ENCODE results near the gene AK8. TPM values are rescaled to one million over a fixed set of nuclear protein-coding genes. Genes with fewer than 3 reads are reported as not detected.

AK8 gene
- total and polyA plus RNA-seq, 2 of the 4 experiments (the other 2 are of a cell fraction): under 0.01 to 0.09 TPM

DNA sequence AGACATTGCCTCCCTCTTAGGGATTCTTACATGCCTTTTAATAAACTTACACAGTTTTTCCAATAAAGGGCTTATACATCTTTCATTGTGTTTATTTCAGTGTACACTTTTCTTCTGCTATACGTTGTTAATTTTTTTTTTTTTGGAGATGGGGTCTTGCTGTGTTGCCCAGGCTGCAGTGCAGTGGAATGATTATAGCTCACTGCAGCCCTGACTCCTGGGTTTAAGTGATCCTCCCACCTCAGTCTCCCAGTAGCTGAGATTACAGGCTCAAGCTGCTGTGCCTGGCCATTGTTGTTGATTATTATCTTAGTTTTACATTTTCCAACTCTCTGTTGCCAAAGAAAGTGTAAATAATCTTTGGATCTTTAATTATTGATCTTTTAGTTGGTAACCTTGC lies 118.0 kb downstream of the AK8 start:
- no peaks in the 10 kb centered on the region for H3K36me3 ChIP-seq (ENCODE audit: control insufficient read depth, insufficient read depth, low read length)
- peaks cover 45% of the 10 kb centered on the region for H3K27me3 ChIP-seq (ENCODE audit: control insufficient read depth, insufficient read depth, low read length)
- no peak overlapping the region for H2BK5ac ChIP-seq (ENCODE audit: low read depth, low read length, poor library complexity, severe bottlenecking)
- no peaks in the 10 kb centered on the region for H3K4me1 ChIP-seq (ENCODE audit: control insufficient read depth, insufficient read depth, low read length)
- H2AK9ac ChIP-seq (replicated peaks; ENCODE audit: low read depth, low read length, poor library complexity): no peak overlapping the region
- no peak overlapping the region for H3K4me3 ChIP-seq (ENCODE audit: insufficient read depth, low read depth, low read length)
- no peak overlapping the region for H2BK20ac ChIP-seq (ENCODE audit: low read depth, low read length)
- ChIA-PET CTCF (no interaction called here), POLR2A (ENCODE audit: unreplicated experiment) (no interaction called here)
- H3K14ac ChIP-seq (replicated peaks; ENCODE audit: low read depth, low read length): no peak overlapping the region
- no peak for DNase-seq
- no peak overlapping the region for H2BK15ac ChIP-seq (ENCODE audit: low read depth, low read length)
- H2BK120ac ChIP-seq (ENCODE audit: low read depth, low read length): no peak overlapping the region
- H3K9me1 ChIP-seq (ENCODE audit: insufficient read depth, low read length): no peaks in the 10 kb centered on the region
- no peak overlapping the region for H3K4me2 ChIP-seq (ENCODE audit: low read depth, low read length)
- no peak for ATAC-seq (ENCODE audit: low read depth)
- BruUV-seq (replicated peaks): no TSS peak
- no peaks in the 10 kb centered on the region for H3K79me1 ChIP-seq (ENCODE audit: low read depth in 1 of 2, low read length in 2 of 2)
- no peak overlapping the region for H4K8ac ChIP-seq (ENCODE audit: low read depth in 2 of 2, low read length in 2 of 2)
- in situ Hi-C loops (cut with MboI; ENCODE audit: low sequenced_read_pairs): no loop called here
- intact Hi-C loops (cut with micrococcal nuclease): loop anchor here (10.0 kb wide), 1 partner anchor 85 kb away; the partner anchor contains the start of gene GTF3C4
- WGBS, 2 experiments (ENCODE audit: extremely low coverage in 2 of 2, insufficient read length in 1 of 2): no CpG with 5 or more reads among the region's 1 CpG
- no peak overlapping the region for H3K9ac ChIP-seq (ENCODE audit: low read depth, low read length)
- H2AFZ ChIP-seq (replicated peaks; ENCODE audit: low read length, poor library complexity): no peak overlapping the region
- H3K23ac ChIP-seq (ENCODE audit: low read depth, low read length): no peak overlapping the region
- no peak overlapping the region for H3K56ac ChIP-seq (ENCODE audit: extremely low read depth, insufficient read depth, low read length)
- H2AK5ac ChIP-seq (ENCODE audit: low read depth, low read length): no peak overlapping the region
- no peak overlapping the region for H3K27ac ChIP-seq (ENCODE audit: insufficient read depth, low read length)
- no peaks in the 10 kb centered on the region for H4K20me1 ChIP-seq (ENCODE audit: insufficient read depth, low read length)
- H3K18ac ChIP-seq (ENCODE audit: low read depth, low read length): no peak overlapping the region
- H4K91ac ChIP-seq (ENCODE audit: insufficient read depth, low read depth, low read length): no peak overlapping the region
- no peaks in the 10 kb centered on the region for H3K9me3 ChIP-seq (ENCODE audit: control insufficient read depth, insufficient read depth, low read length)
- dilution Hi-C loops (cut with HindIII; ENCODE audit: low sequenced_read_pairs, unreplicated experiment): no loop called here
- H4K5ac ChIP-seq (ENCODE audit: low read depth, low read length): no peak overlapping the region
- TF ChIP-seq, protein P1, sequence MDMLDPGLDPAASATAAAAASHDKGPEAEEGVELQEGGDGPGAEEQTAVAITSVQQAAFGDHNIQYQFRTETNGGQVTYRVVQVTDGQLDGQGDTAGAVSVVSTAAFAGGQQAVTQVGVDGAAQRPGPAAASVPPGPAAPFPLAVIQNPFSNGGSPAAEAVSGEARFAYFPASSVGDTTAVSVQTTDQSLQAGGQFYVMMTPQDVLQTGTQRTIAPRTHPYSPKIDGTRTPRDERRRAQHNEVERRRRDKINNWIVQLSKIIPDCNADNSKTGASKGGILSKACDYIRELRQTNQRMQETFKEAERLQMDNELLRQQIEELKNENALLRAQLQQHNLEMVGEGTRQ (IDR thresholded peaks at IDR 0.05; ENCODE audit: low read depth, low read length): no peak
- TF ChIP-seq, protein P2, sequence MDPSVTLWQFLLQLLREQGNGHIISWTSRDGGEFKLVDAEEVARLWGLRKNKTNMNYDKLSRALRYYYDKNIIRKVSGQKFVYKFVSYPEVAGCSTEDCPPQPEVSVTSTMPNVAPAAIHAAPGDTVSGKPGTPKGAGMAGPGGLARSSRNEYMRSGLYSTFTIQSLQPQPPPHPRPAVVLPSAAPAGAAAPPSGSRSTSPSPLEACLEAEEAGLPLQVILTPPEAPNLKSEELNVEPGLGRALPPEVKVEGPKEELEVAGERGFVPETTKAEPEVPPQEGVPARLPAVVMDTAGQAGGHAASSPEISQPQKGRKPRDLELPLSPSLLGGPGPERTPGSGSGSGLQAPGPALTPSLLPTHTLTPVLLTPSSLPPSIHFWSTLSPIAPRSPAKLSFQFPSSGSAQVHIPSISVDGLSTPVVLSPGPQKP (IDR thresholded peaks at IDR 0.05; ENCODE audit: borderline replicate concordance, low read depth, low read length): no peak
- TF ChIP-seq RAD21 (IDR thresholded peaks at IDR 0.05; ENCODE audit: low read length) (no peak), RFX5 (IDR thresholded peaks at IDR 0.05; ENCODE audit: low read depth, low read length) (no peak), MXI1 (IDR thresholded peaks at IDR 0.05; ENCODE audit: borderline replicate concordance, low read depth, low read length) (no peak), CHD1 (IDR thresholded peaks at IDR 0.05; ENCODE audit: low read depth, low read length) (no peak), CEBPB (IDR thresholded peaks at IDR 0.05; ENCODE audit: low read depth, low read length) (no peak), MAZ (IDR thresholded peaks at IDR 0.05; ENCODE audit: borderline replicate concordance, low read depth, low read length) (no peak), MAFK (IDR thresholded peaks at IDR 0.05; ENCODE audit: low read depth, low read length) (no peak)
- TF ChIP-seq, protein P3, sequence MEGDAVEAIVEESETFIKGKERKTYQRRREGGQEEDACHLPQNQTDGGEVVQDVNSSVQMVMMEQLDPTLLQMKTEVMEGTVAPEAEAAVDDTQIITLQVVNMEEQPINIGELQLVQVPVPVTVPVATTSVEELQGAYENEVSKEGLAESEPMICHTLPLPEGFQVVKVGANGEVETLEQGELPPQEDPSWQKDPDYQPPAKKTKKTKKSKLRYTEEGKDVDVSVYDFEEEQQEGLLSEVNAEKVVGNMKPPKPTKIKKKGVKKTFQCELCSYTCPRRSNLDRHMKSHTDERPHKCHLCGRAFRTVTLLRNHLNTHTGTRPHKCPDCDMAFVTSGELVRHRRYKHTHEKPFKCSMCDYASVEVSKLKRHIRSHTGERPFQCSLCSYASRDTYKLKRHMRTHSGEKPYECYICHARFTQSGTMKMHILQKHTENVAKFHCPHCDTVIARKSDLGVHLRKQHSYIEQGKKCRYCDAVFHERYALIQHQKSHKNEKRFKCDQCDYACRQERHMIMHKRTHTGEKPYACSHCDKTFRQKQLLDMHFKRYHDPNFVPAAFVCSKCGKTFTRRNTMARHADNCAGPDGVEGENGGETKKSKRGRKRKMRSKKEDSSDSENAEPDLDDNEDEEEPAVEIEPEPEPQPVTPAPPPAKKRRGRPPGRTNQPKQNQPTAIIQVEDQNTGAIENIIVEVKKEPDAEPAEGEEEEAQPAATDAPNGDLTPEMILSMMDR (conservative IDR thresholded peaks at IDR 0.05; ENCODE audit: low read depth, low read length): no peak
- H3K4ac ChIP-seq (ENCODE audit: low read depth, low read length): no peak overlapping the region

All from IMR-90 (cell line).